MM.1S (cell line): ENCODE results near the gene RPTOR.

Experiments
- EZH2 ChIP-seq: fragments of 300-600 bp; sonication (generic); optimal IDR thresholded peaks from 2 replicates; pipeline ENCODE3; 2017; ENCODE audit warnings: low read depth, mild to moderate bottlenecking, antibody characterized with exemption, low read length, mixed read lengths
- EZH2phosphoT487 ChIP-seq: fragments of 300-600 bp; sonication (generic); IDR thresholded peaks from 2 replicates; pipeline ENCODE4 v1.6.1; 2018; ENCODE audit warnings: antibody characterized with exemption, low read length
- TF ChIP-seq, protein P1 (sequence below): fragments of 300-600 bp; sonication (generic); IDR thresholded peaks from 2 replicates; pipeline ENCODE4 v1.5.1; 2016; ENCODE audit warnings: antibody characterized with exemption, low read length, mixed read lengths

DNA sequence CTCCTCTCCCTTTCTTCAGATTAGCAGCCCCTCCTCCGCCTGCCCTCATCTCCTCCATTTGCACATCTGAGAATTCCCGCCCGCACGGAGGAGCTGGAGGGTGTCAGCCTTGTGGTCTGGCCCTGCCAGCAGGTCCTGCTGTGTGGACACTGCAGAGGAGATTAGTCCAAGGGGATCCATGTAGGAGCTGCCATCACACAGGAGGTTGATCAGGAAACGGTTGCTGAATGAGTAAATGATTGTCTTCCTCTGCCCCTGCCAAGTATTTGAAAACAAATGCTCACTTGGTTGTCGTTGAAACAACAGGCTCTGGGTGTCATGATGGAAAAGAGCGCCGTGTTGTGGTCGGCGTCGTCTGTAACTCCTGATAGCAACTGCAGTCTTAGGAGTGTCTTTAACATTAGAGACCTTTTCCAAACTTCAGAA, 383.2 kb downstream of the RPTOR start:
- TF ChIP-seq EZH2 (no peak), EZH2phosphoT487 (no peak)
- TF ChIP-seq, protein P1, sequence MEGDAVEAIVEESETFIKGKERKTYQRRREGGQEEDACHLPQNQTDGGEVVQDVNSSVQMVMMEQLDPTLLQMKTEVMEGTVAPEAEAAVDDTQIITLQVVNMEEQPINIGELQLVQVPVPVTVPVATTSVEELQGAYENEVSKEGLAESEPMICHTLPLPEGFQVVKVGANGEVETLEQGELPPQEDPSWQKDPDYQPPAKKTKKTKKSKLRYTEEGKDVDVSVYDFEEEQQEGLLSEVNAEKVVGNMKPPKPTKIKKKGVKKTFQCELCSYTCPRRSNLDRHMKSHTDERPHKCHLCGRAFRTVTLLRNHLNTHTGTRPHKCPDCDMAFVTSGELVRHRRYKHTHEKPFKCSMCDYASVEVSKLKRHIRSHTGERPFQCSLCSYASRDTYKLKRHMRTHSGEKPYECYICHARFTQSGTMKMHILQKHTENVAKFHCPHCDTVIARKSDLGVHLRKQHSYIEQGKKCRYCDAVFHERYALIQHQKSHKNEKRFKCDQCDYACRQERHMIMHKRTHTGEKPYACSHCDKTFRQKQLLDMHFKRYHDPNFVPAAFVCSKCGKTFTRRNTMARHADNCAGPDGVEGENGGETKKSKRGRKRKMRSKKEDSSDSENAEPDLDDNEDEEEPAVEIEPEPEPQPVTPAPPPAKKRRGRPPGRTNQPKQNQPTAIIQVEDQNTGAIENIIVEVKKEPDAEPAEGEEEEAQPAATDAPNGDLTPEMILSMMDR = no peak
